ENCODE results near the gene FCRL6.

DNA sequence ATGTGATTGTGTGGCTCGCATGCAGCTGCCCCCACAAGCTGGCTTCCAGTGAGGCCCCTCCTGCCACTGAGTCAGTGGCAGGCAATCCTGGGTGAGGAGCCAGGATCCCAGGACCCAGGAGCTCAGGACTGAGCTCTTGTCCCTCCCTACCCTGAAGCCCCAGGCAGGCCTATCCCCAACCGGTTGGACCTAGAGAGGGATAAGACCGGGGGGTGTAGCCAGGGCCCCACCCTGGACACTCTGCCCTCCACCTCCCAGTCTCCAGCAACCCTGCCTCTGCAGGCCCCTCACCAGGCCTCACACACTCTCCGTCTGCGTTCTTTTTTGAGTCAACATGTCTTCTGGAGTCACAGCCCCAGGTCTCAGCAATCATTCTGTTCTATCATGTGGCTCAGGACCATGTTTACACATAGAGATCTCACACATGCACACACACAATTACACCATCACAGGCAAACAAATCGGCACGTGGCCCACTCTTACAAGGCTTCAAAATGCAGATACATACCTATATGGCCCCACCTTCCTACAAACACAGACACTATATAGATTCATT, 57.7 kb downstream of the FCRL6 start:
- TF ChIP-seq, protein P1, sequence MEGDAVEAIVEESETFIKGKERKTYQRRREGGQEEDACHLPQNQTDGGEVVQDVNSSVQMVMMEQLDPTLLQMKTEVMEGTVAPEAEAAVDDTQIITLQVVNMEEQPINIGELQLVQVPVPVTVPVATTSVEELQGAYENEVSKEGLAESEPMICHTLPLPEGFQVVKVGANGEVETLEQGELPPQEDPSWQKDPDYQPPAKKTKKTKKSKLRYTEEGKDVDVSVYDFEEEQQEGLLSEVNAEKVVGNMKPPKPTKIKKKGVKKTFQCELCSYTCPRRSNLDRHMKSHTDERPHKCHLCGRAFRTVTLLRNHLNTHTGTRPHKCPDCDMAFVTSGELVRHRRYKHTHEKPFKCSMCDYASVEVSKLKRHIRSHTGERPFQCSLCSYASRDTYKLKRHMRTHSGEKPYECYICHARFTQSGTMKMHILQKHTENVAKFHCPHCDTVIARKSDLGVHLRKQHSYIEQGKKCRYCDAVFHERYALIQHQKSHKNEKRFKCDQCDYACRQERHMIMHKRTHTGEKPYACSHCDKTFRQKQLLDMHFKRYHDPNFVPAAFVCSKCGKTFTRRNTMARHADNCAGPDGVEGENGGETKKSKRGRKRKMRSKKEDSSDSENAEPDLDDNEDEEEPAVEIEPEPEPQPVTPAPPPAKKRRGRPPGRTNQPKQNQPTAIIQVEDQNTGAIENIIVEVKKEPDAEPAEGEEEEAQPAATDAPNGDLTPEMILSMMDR (IDR thresholded peaks at IDR 0.05; ENCODE audit: low read length) = no peak
- no peak for TF ChIP-seq EZH2 (IDR thresholded peaks at IDR 0.05; ENCODE audit: borderline replicate concordance, low read length)

Data from OCI-LY1 (cell line).